ENCODE measurements around the gene DEK.

- TF ChIP-seq CTCF (IDR thresholded peaks at IDR 0.05; ENCODE audit: low read length): no peak
- TF ChIP-seq EZH2 (IDR thresholded peaks at IDR 0.05; ENCODE audit: borderline replicate concordance, low read length): no peak
Measured at GRCh38 chr6:18306977-18307376, 42.6 kb upstream of the DEK start.

Measured in OCI-LY1 (cell line).